WTC11 (cell line): ENCODE measurements around the gene SLC7A7. TPM values are rescaled to one million over a fixed set of nuclear protein-coding genes. Genes with fewer than 3 reads are reported as not detected.

Experiments used
- ATAC-seq: fragments of 200-7000 bp; cut with Tn5 transposase; 2 replicates; pipeline ENCODE4 v1.10.0; 2021; ENCODE audit warnings: mild to moderate bottlenecking, moderate library complexity
- CTCF ChIA-PET: fragments of 300-600 bp; sonication (Branson Sonifier 250); formaldehyde crosslinking; loops from one replicate; lab custom pipeline; 2021; ENCODE audit warnings: antibody characterized with exemption; lab: Charles Lee
- POLR2A ChIA-PET: fragments of 350-600 bp; sonication (Branson Sonifier 250); formaldehyde crosslinking; loops from one replicate; lab custom pipeline; 2021; ENCODE audit warnings: antibody characterized with exemption; lab: Charles Lee
- DNase-seq: peaks from one replicate; pipeline ENCODE4 v3.0.0; 2021; ENCODE audit warnings: low spot score
- H3K27ac Mint-ChIP-seq: 2 replicates; pipeline ENCODE4 v1.8.0; 2021; ENCODE audit warnings: mixed read lengths
- H3K27me3 Mint-ChIP-seq: 2 replicates; pipeline ENCODE4 v1.8.0; 2021; ENCODE audit warnings: low read depth, mild to moderate bottlenecking, moderate library complexity, mixed read lengths
- H3K36me3 Mint-ChIP-seq: 2 replicates; pipeline ENCODE4 v1.8.0; 2021; ENCODE audit warnings: mixed read lengths
- H3K4me1 Mint-ChIP-seq: 2 replicates; pipeline ENCODE4 v1.8.0; 2022; ENCODE audit warnings: mixed read lengths
- H3K4me3 Mint-ChIP-seq: 2 replicates; pipeline ENCODE4 v1.8.0; 2021; ENCODE audit warnings: mild to moderate bottlenecking, moderate library complexity, mixed read lengths
- H3K9me3 Mint-ChIP-seq: 2 replicates; pipeline ENCODE4 v1.8.0; 2021; ENCODE audit warnings: mixed read lengths
- AR ChIP-seq: fragments of 250-450 bp; sonication (Bioruptor Pico); IDR thresholded peaks from 2 replicates; pipeline ENCODE4 v1.9.0; 2021; ENCODE audit warnings: mild to moderate bottlenecking
- ELF4 ChIP-seq: sonication (generic); formaldehyde crosslinking; IDR thresholded peaks from 2 replicates; pipeline ENCODE4 v1.8.1; 2022; ENCODE audit warnings: low read depth, mild to moderate bottlenecking, moderate library complexity, missing genetic modification reagents
- ERG ChIP-seq: fragments of 250-450 bp; sonication (Bioruptor Pico); IDR thresholded peaks from 2 replicates; pipeline ENCODE4 v1.8.0; 2021; ENCODE audit warnings: mild to moderate bottlenecking
- JUN ChIP-seq: sonication (generic); formaldehyde crosslinking; IDR thresholded peaks from 2 replicates; pipeline ENCODE4 v1.8.0; 2023; ENCODE audit warnings: mild to moderate bottlenecking, missing genetic modification reagents
- MLX ChIP-seq: sonication (generic); formaldehyde crosslinking; IDR thresholded peaks from 2 replicates; pipeline ENCODE4 v1.8.1; 2023; ENCODE audit warnings: mild to moderate bottlenecking, missing genetic modification reagents, moderate library complexity
- ZNF263 ChIP-seq: sonication (generic); formaldehyde crosslinking; IDR thresholded peaks from 2 replicates; pipeline ENCODE4 v1.8.1; 2022; ENCODE audit warnings: low read depth, mild to moderate bottlenecking, moderate library complexity, missing genetic modification reagents
- ZNF317 ChIP-seq: sonication (generic); formaldehyde crosslinking; IDR thresholded peaks from 2 replicates; pipeline ENCODE4 v1.8.1; 2023; ENCODE audit warnings: low read depth, mild to moderate bottlenecking, moderate library complexity, missing genetic modification reagents, borderline replicate concordance
- total RNA-seq: library from RNA; stranded (reverse); gene quantifications from 3 replicates; pipeline ENCODE4 v1.2.3, GENCODE V29; 2021

The SLC7A7 gene
- total RNA-seq, 1 experiment from 2014 or later: 4.3 TPM

DNA sequence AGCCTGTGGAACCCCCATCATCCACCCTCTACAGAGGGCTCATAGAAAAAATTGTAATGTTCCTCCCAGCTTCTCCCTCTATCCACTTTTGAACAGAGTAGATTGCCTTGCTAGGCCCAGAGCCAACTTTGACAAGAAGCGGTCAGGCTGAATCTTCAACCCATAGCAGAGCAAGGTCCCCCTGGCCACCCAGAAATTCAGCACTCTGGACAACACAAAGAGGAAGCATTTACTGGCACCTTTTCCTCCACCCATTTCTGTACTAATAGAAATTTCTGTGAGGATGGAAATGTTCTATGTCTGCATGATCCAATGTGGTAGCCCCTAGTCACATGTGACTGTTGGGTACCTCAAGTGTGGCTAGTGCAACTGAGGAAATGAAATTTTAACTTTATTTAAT is 91.4 kb downstream of the SLC7A7 start:
- H3K4me1 Mint-ChIP-seq: peaks cover 6% of the 10 kb centered on the region; the same call in 1 of the 2 replicates
- DNase-seq (no peak), ATAC-seq (no peak)
- no peak overlapping the region for H3K4me3 Mint-ChIP-seq
- no peaks in the 10 kb centered on the region for H3K36me3 Mint-ChIP-seq
- no peak overlapping the region for H3K27ac Mint-ChIP-seq
- H3K9me3 Mint-ChIP-seq: peaks cover 13% of the 10 kb centered on the region; the same call in 1 of the 2 replicates
- CTCF ChIA-PET: interaction anchor here (0.6 kb wide), 1 partner anchor 983 kb away, joined by 3 read pairs; no protein-coding TSS in a partner anchor
- no peaks in the 10 kb centered on the region; the same call in 1 of the 2 replicates for H3K27me3 Mint-ChIP-seq
- TF ChIP-seq ELF4: no peak
- no peak for TF ChIP-seq MLX (CRISPR knock-in tag)
- TF ChIP-seq ZNF263: no peak
- TF ChIP-seq ERG (CRISPR knock-in tag): no peak
- no peak for TF ChIP-seq ZNF317
- TF ChIP-seq JUN (CRISPR knock-in tag): no peak
- TF ChIP-seq AR: no peak
- TF ChIP-seq, all 79 proteins: peak for 0
- POLR2A ChIA-PET: no interaction called here

Other genes starting within 250 kb of the SLC7A7 start
- 125 to 156 TPM (median 144 TPM) in 3 replicates for gene DAD1, start 226.2 kb downstream of the SLC7A7 start, total RNA-seq
- 33.5 to 36.1 TPM (median 33.9 TPM) in 3 replicates for gene ABHD4, start 217.1 kb downstream of the SLC7A7 start, total RNA-seq
- gene OR6J1, start 171.1 kb downstream of the SLC7A7 start, total RNA-seq: not detected in 3 replicates
- 133 to 138 TPM (median 135 TPM) in 3 replicates for gene OXA1L, start 48.7 kb downstream of the SLC7A7 start, total RNA-seq
- 170 to 200 TPM (median 200 TPM) in 3 replicates for gene MRPL52, start 14.5 kb upstream of the SLC7A7 start, total RNA-seq
- 81.6 to 94.4 TPM (median 83.9 TPM) in 3 replicates for gene MMP14, start 21.1 kb upstream of the SLC7A7 start, total RNA-seq
- gene LRP10, start 56.3 kb upstream of the SLC7A7 start, total RNA-seq: 18.4 to 24.0 TPM (median 19.0 TPM) in 3 replicates
- 1.1 to 1.5 TPM (median 1.5 TPM) in 3 replicates for gene REM2, start 67.8 kb upstream of the SLC7A7 start, total RNA-seq
- gene RBM23, start 103.7 kb upstream of the SLC7A7 start, total RNA-seq: 42.4 to 49.4 TPM (median 47.4 TPM) in 3 replicates
- 119 to 124 TPM (median 123 TPM) in 3 replicates for gene PRMT5, start 113.9 kb upstream of the SLC7A7 start, total RNA-seq
- gene HAUS4, start 141.7 kb upstream of the SLC7A7 start, total RNA-seq: 52.4 to 57.6 TPM (median 53.5 TPM) in 3 replicates
- gene AJUBA, start 167.1 kb upstream of the SLC7A7 start, total RNA-seq: 28.8 to 35.8 TPM (median 33.8 TPM) in 3 replicates
- 8.1 to 12.8 TPM (median 11.9 TPM) in 3 replicates for gene C14orf93, start 194.7 kb upstream of the SLC7A7 start, total RNA-seq
- gene PSMB5, start 219.5 kb upstream of the SLC7A7 start, total RNA-seq: 200 to 224 TPM (median 203 TPM) in 3 replicates
- gene PSMB11, start 226.8 kb upstream of the SLC7A7 start, total RNA-seq: not detected in 3 replicates
- gene CDH24, start 242.1 kb upstream of the SLC7A7 start, total RNA-seq: 17.9 to 18.8 TPM (median 18.8 TPM) in 3 replicates